Adrenal gland (tissue), 12 donors: Measurements from ENCODE around the gene TAMM41. TPM values are rescaled to one million over a fixed set of nuclear protein-coding genes. Genes with fewer than 3 reads are reported as not detected.

ENCODE experiments used
- DNase-seq, 7 donors: peaks; one replicate each; pipeline ENCODE4 v3.0.0-alpha.2; 2019 to 2020
- H3K27ac ChIP-seq, 5 donors: fragments of 200-600 bp; sonication (generic) in 4 of 5; 1 replicate in 3 of 5; 2 replicates in 2 of 5; pipeline versions ENCODE4 v1.5.1 to v1.8.0; 2016 to 2020; ENCODE audit warnings: mild to moderate bottlenecking in 1 of 5
- H3K27me3 ChIP-seq: fragments of 200-600 bp; 2 replicates; pipeline ENCODE4 v1.8.0; 2021
- H3K36me3 ChIP-seq, 2 donors: fragments of 200-600 bp; replicated peaks in 1 of 2; 1 replicate in 1 of 2; 2 replicates in 1 of 2; pipeline versions ENCODE4 v1.5.1 to v1.8.0; 2018 to 2022
- H3K4me1 ChIP-seq, 2 donors: fragments of 200-600 bp; replicated peaks in 1 of 2; 1 replicate in 1 of 2; 2 replicates in 1 of 2; pipeline versions ENCODE4 v1.5.1 to v1.8.0; 2018 to 2021
- H3K4me3 ChIP-seq, 4 donors: fragments of 200-600 bp; sonication (generic) in 3 of 4; one replicate each; pipeline ENCODE4 v1.5.1; 2016 to 2018
- H3K9me3 ChIP-seq, 3 donors: fragments of 200-600 bp; sonication (generic) in 1 of 3; replicated peaks in 1 of 3; 1 replicate in 2 of 3; 2 replicates in 1 of 3; pipeline versions ENCODE4 v1.5.1 to v1.8.0; 2016 to 2021
- POLR2A ChIP-seq, 2 donors: fragments of 450-650 bp; IDR thresholded peaks; one replicate each; pipeline ENCODE4 v1.6.1; 2017; ENCODE audit warnings: antibody characterized with exemption in 2 of 2, mild to moderate bottlenecking in 2 of 2, moderate library complexity in 1 of 2
- whole genome bisulfite sequencing, 4 donors: extraction: QIAGEN DNeasy Blood & Tissue Kit in 2 of 4; methylation state at CpG; one replicate each; pipeline versions ENCODE4 v1.1.5 to v1.1.7; 2013 to 2017; 5-methylcytosine and 5-hydroxymethylcytosine counted together
- intact Hi-C, 2 donors: fragments of 100-400 bp; cut with DNase I; formaldehyde crosslinking; loops; one replicate each; pipeline versions ENCODE4 v1.14.1 to v1.15.0; 2022 to 2023
- polyA plus RNA-seq, 3 donors: library from polyadenylated mRNA; stranded (reverse); fragments of 200-250 nt in 2 of 3; fragments of 350-450 nt in 1 of 3; fragmentation: Illumina TruSeq in 1 of 3; extraction: RNeasy Lipid Tissue Mini Kit (QIAGEN cat#74804) in 1 of 3; gene quantifications; one replicate each; pipeline ENCODE4 v1.2.3, GENCODE V29; 2013 to 2014
- total RNA-seq, 9 donors: library from RNA; depleted of rRNA in 4 of 9; stranded (reverse); fragments of >200 nt in 4 of 9; fragments of 120-200 nt in 1 of 9; fragmentation: NEBNext Ultra II Directional in 1 of 9; extraction: Animal tissue kit (Norgen Biotek cat#: 25700) in 1 of 9; gene quantifications; one replicate each; pipeline versions ENCODE4 v1.1.0 to v1.2.4, GENCODE V29; 2013 to 2023
- TF ChIP-seq, protein P1 (sequence below), 6 experiments: fragments of 450-650 bp in 4 of 6; fragments of 200-600 bp in 2 of 6; sonication (generic) in 1 of 6; IDR thresholded peaks; 1 replicate in 5 of 6; 2 replicates in 1 of 6; pipeline versions ENCODE4 v1.5.1 to v1.8.0; 2016 to 2021; ENCODE audit warnings: antibody characterized with exemption in 6 of 6, mild to moderate bottlenecking in 2 of 6, moderate library complexity in 1 of 6
- donor health status: healthy with polysubstance abuse.
- donor health status: Bipolar disorder and iron deficiency.
- donor health status: DM: yes; HTN: yes; CAD: no.
- donor health status: DM: no; HTN: no; CAD: no.
- donor health status: DM: no; HTN: no; CAD: no.
- donor health status: DM: yes; HTN: yes; CAD: no.

Gene TAMM41
- total and polyA plus RNA-seq, 12 donors = 5.8 to 21.0 (median 13.6) TPM

GRCh38 chr3:11784971-11785377, 61.7 kb downstream of the TAMM41 start:
- intact Hi-C loops = no loop called here
- Histone ChIP-seq H3K4me1 (no peaks in the 10 kb centered on the region), H3K27me3 (no peaks in the 10 kb centered on the region), H3K27ac (no peak overlapping the region), H3K4me3 (no peak overlapping the region), H3K36me3 (peaks cover 0 to 28% of the 10 kb centered on the region in 2 donors), H3K9me3 (no peaks in the 10 kb centered on the region)
- TF ChIP-seq POLR2A (IDR thresholded peaks at IDR 0.05) = no peak
- TF ChIP-seq, protein P1, sequence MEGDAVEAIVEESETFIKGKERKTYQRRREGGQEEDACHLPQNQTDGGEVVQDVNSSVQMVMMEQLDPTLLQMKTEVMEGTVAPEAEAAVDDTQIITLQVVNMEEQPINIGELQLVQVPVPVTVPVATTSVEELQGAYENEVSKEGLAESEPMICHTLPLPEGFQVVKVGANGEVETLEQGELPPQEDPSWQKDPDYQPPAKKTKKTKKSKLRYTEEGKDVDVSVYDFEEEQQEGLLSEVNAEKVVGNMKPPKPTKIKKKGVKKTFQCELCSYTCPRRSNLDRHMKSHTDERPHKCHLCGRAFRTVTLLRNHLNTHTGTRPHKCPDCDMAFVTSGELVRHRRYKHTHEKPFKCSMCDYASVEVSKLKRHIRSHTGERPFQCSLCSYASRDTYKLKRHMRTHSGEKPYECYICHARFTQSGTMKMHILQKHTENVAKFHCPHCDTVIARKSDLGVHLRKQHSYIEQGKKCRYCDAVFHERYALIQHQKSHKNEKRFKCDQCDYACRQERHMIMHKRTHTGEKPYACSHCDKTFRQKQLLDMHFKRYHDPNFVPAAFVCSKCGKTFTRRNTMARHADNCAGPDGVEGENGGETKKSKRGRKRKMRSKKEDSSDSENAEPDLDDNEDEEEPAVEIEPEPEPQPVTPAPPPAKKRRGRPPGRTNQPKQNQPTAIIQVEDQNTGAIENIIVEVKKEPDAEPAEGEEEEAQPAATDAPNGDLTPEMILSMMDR (IDR thresholded peaks at IDR 0.05) = no peak
- no peak for DNase-seq
- WGBS, 4 donors = 69 to 86% (median 72%) methylated on average over 3 of the region's 3 CpGs

- Histone ChIP-seq H3K27me3 (no peaks in the 10 kb centered on the region), H3K9me3 (no peaks in the 10 kb centered on the region), H3K36me3 (no peaks in the 10 kb centered on the region), H3K27ac (no peak overlapping the region), H3K4me3 (no peak overlapping the region), H3K4me1 (no peaks in the 10 kb centered on the region)
- intact Hi-C loops = no loop called here
- TF ChIP-seq, protein P1 (IDR thresholded peaks at IDR 0.05) = no peak
- TF ChIP-seq POLR2A (IDR thresholded peaks at IDR 0.05) = no peak
- 86 to 100% (median 91%) methylated on average over 1 of the region's 1 CpG for WGBS, 4 donors
- no peak for DNase-seq
Observed at GRCh38 chr3:11780341-11780740, 66.3 kb downstream of the TAMM41 start.

GRCh38 chr3:11779626-11780025, 67.1 kb downstream of the TAMM41 start:
- 89 to 95% (median 94%) methylated on average over 3 of the region's 3 CpGs for WGBS, 4 donors
- no peak overlapping the region for H3K4me3 ChIP-seq
- no peaks in the 10 kb centered on the region for H3K27me3 ChIP-seq
- H3K36me3 ChIP-seq = no peaks in the 10 kb centered on the region
- DNase-seq = no peak
- TF ChIP-seq, protein P1 (IDR thresholded peaks at IDR 0.05) = no peak
- TF ChIP-seq POLR2A (IDR thresholded peaks at IDR 0.05) = no peak
- H3K4me1 ChIP-seq = no peaks in the 10 kb centered on the region
- H3K27ac ChIP-seq = no peak overlapping the region
- no peaks in the 10 kb centered on the region for H3K9me3 ChIP-seq
- intact Hi-C loops = no loop called here

DNA sequence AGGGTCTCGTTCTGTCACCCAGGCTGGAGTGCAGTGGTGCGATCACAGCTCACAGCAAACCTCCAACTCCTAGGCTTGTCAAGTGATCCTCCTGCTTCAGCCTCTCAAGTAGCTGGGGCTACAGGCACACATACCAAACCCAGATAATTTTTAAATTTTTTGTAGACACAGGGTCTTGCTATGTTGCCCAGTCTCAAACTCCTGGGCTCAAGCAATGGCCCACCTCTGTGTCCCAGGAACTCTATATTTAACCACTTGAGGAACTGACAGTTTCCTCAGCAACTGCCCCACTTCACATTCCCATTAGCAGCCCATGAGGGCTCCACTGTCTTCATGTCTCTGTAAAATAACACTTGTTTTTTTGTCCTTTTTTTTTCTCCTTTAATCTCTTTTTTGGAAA, 68.4 kb downstream of the TAMM41 start:
- DNase-seq = no peak
- Histone ChIP-seq H3K4me3 (no peak overlapping the region), H3K9me3 (no peaks in the 10 kb centered on the region), H3K4me1 (no peaks in the 10 kb centered on the region), H3K36me3 (no peaks in the 10 kb centered on the region), H3K27me3 (no peaks in the 10 kb centered on the region), H3K27ac (no peak overlapping the region)
- TF ChIP-seq, protein P1 (IDR thresholded peaks at IDR 0.05) = no peak
- no peak for TF ChIP-seq POLR2A (IDR thresholded peaks at IDR 0.05)
- intact Hi-C loops = no loop called here
- WGBS, 4 donors = 94 to 100% (median 98%) methylated on average over 2 of the region's 2 CpGs
